Caco-2 (cell line): Measurements from ENCODE around the gene ENTPD2. TPM values are rescaled to one million over a fixed set of nuclear protein-coding genes. Genes with fewer than 3 reads are reported as not detected.
A peak's percentile ranks its signal among the peaks of the same experiment; 100 is the strongest.

Experiments used
- BruUV-seq: library from RNA; stranded (reverse); fragments of 400-500 nt; replicated peaks from 2 replicates; lab custom pipeline; 2021; lab: Mats Ljungman, UMichigan
- CTCF ChIA-PET: fragments of 300-600 bp; sonication (Branson Sonifier 250); formaldehyde crosslinking; loops from one replicate; lab custom pipeline; 2022; ENCODE audit warnings: antibody characterized with exemption; lab: Charles Lee
- POLR2A ChIA-PET: fragments of 300-600 bp; sonication (Branson Sonifier 250); formaldehyde crosslinking; loops from one replicate; lab custom pipeline; 2022; ENCODE audit warnings: antibody characterized with exemption; lab: Charles Lee
- DNase-seq, 2 experiments: peaks; one replicate each; pipeline versions ENCODE4 v3.0.0 to v3.0.0-alpha.2; 2020 to 2022
- H3K27me3 ChIP-seq: replicated peaks from 2 replicates; pipeline ENCODE4 v1.6.0; 2011; ENCODE audit warnings: low read length; ENCODE audit not compliant: control insufficient read depth, insufficient read depth
- H3K36me3 ChIP-seq: 2 replicates; pipeline ENCODE4 v1.5.1; 2011; ENCODE audit warnings: low read length; ENCODE audit not compliant: control insufficient read depth, insufficient read depth
- H3K4me1 ChIP-seq: fragments of 250-450 bp; sonication (Bioruptor Pico); 2 replicates; pipeline ENCODE4 v1.5.1; 2020; ENCODE audit warnings: mild to moderate bottlenecking
- H3K4me3 ChIP-seq: 2 replicates; pipeline ENCODE4 v1.5.1; 2011; ENCODE audit warnings: low read depth, mild to moderate bottlenecking, control low read depth, low read length
- H3K9me3 ChIP-seq: fragments of 250-450 bp; sonication (Bioruptor Pico); 2 replicates; pipeline ENCODE4 v1.5.1; 2020; ENCODE audit warnings: mild to moderate bottlenecking, moderate library complexity
- H3K27ac Mint-ChIP-seq: one replicate; pipeline ENCODE4 v1.8.0; 2022; ENCODE audit warnings: mixed read lengths; ENCODE audit not compliant: unreplicated experiment
- H3K27me3 Mint-ChIP-seq: one replicate; pipeline ENCODE4 v1.8.0; 2022; ENCODE audit warnings: mixed read lengths; ENCODE audit not compliant: insufficient read depth, unreplicated experiment
- H3K36me3 Mint-ChIP-seq: one replicate; pipeline ENCODE4 v1.8.0; 2022; ENCODE audit warnings: mild to moderate bottlenecking, mixed read lengths; ENCODE audit not compliant: insufficient read depth, unreplicated experiment
- H3K4me1 Mint-ChIP-seq: one replicate; pipeline ENCODE4 v1.8.0; 2022; ENCODE audit warnings: low read depth, mixed read lengths; ENCODE audit not compliant: unreplicated experiment
- H3K4me3 Mint-ChIP-seq: one replicate; pipeline ENCODE4 v1.8.0; 2022; ENCODE audit warnings: mild to moderate bottlenecking, moderate library complexity, mixed read lengths; ENCODE audit not compliant: unreplicated experiment
- H3K9me3 Mint-ChIP-seq: one replicate; pipeline ENCODE4 v1.8.0; 2022; ENCODE audit warnings: mixed read lengths; ENCODE audit not compliant: unreplicated experiment
- intact Hi-C: fragments of 100-400 bp; cut with micrococcal nuclease; formaldehyde crosslinking; loops from one replicate; pipeline ENCODE4 v1.10.0; 2022; ENCODE audit not compliant: unreplicated experiment
- total RNA-seq: library from RNA; stranded (reverse); gene quantifications from 2 replicates; pipeline ENCODE4 v1.2.3, GENCODE V29; 2022
- TF ChIP-seq, protein P1 (sequence below), 2 experiments: fragments of 200-600 bp in 1 of 2; IDR thresholded peaks; 1 replicate in 1 of 2; 2 replicates in 1 of 2; pipeline versions ENCODE4 v1.5.1 to v1.8.0; 2011 to 2022; ENCODE audit warnings: antibody characterized with exemption in 1 of 2, control low read depth in 1 of 2, inconsistent platforms in 1 of 2, low read depth in 1 of 2, low read length in 1 of 2, mild to moderate bottlenecking in 1 of 2, moderate library complexity in 1 of 2; ENCODE audit not compliant: insufficient read depth in 1 of 2, severe bottlenecking in 1 of 2, unreplicated experiment in 1 of 2

ENTPD2 gene
- total RNA-seq, 1 experiment from 2014 or later = 2.9 TPM

DNA sequence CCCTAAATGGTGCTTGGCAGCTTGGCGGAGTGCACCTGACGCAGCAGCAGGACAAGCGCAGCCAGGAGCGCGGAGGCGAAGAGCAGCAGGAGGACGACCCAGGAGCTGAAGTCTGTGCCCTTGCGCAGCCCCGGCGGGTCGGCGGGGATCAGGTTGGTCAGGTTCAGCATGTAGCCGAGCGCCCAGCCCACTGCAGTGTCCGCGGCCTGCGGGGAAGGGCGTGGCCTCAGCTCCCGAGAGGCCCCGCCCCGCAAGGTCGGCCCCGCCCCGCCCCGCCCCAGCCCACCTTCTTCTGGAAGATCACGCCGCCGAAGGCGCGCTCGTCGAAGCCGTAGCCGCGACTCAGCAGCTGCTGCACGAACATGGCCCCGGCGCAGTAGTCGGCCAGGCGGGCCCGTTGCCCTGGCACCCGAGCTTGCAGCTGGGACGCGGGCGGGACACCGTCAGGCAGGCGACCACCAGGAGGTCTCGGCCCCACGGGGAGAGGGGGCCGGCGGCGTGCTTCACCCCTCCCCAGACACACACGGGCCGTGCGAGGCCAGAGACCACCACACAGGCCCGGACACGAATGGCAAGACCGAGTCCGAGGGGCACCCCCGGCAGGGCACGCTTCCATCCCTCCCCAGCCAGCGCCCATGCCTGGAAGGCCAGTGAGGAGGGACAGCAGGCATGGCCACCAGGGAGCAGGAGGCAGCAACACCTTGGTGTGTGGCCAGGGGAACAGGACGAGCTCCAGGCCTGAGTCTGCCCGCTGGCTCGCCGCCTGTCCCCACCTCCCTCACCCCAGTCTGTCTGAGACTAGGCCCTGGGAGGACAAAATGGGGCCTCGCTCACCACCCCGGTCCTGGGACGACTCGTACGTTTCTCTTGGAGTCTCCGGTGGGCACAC lies 5.0 kb downstream of the ENTPD2 start:
- H3K9me3 ChIP-seq = no peaks in the 10 kb centered on the region
- CTCF ChIA-PET = interaction anchor here (0.5 to 1.6 kb wide), 7 partner anchors 9 to 188 kb away, joined by 3 to 9 read pairs (median 5); partner anchors contain the start of gene SAPCD2
- Mint-ChIP-seq H3K4me3 (no peak overlapping the region), H3K4me1 (no peaks in the 10 kb centered on the region), H3K9me3 (no peaks in the 10 kb centered on the region), H3K27me3 (no peaks in the 10 kb centered on the region), H3K36me3 (no peaks in the 10 kb centered on the region), H3K27ac (no peak overlapping the region)
- H3K36me3 ChIP-seq = no peaks in the 10 kb centered on the region
- TF ChIP-seq, protein P1, sequence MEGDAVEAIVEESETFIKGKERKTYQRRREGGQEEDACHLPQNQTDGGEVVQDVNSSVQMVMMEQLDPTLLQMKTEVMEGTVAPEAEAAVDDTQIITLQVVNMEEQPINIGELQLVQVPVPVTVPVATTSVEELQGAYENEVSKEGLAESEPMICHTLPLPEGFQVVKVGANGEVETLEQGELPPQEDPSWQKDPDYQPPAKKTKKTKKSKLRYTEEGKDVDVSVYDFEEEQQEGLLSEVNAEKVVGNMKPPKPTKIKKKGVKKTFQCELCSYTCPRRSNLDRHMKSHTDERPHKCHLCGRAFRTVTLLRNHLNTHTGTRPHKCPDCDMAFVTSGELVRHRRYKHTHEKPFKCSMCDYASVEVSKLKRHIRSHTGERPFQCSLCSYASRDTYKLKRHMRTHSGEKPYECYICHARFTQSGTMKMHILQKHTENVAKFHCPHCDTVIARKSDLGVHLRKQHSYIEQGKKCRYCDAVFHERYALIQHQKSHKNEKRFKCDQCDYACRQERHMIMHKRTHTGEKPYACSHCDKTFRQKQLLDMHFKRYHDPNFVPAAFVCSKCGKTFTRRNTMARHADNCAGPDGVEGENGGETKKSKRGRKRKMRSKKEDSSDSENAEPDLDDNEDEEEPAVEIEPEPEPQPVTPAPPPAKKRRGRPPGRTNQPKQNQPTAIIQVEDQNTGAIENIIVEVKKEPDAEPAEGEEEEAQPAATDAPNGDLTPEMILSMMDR (IDR thresholded peaks at IDR 0.05; ENCODE audit: insufficient read depth in 1 of 2, low read depth in 1 of 2, low read length in 1 of 2, severe bottlenecking in 1 of 2, unreplicated experiment in 1 of 2) = no peak
- no TSS peak for BruUV-seq
- H3K4me3 ChIP-seq = no peak overlapping the region
- DNase-seq = no peak
- POLR2A ChIA-PET = no interaction called here
- 0 out of 2 replicates have a peak, but pooled peaks cover 5% of the 10 kb centered on the region for H3K4me1 ChIP-seq
- H3K27me3 ChIP-seq = no peaks in the 10 kb centered on the region
- intact Hi-C loops = no loop called here

DNA sequence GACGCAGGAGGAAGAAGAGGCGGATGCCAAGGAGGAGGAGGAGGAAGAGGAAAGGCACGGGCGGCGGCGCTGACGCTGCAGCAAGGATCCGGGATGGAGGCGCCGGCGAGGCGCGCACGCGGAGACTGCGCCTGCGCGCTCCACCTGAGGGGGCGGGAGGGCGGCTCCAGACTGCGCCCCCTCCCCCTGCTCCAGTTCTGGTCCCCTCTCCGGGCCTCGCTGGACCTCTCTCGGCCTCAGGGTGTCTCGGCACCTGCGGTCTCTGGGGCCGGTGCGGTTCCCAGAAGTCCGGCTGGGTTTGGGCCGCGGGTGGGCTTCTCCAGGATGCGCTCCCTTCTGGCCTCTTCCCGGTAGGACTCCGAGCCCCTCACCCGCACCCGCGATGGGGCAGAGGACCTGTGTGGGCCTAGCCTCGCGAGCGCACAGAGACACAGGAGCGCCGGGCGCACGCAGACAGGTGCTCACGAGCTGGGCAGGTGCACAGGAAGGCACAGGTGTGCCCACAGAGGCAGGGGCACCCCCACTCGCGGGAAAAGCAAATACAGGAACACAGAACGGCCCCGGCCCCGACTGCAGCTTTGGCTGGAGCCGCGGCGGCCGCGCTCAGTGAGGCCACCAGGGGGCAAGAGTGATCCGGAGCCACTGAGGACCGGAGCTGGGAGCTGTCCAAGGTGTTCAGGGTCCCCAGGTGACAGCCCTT lies 7.6 kb downstream of the ENTPD2 start, which contains the start of gene NPDC1:
Gene NPDC1 (minus strand): TSS at position 90 of the 700 bp plus-strand sequence. CDS start 188 bp downstream, outside the sequence.
- intact Hi-C loops = loop anchor here (1.0 kb wide), 1 partner anchor 24 kb away; the partner anchor contains the start of gene SAPCD2
- CTCF ChIA-PET = interaction anchor here (0.6 to 1.6 kb wide), 29 partner anchors 9 to 633 kb away, joined by 3 to 57 read pairs (median 6); partner anchors contain the start of genes CLIC3, MAN1B1, PAXX and RNF224

More for the DNA sequence above, 7.6 kb downstream of the ENTPD2 start, which contains the start of gene NPDC1:
- peak within 1 kb of the TSS; percentile 79 for H3K4me3 Mint-ChIP-seq
- Histone ChIP-seq H3K4me3 (peak within 1 kb of the TSS; percentile 63), H3K36me3 (no peaks in the 10 kb centered on the region), H3K27me3 (no peaks in the 10 kb centered on the region), H3K4me1 (0 out of 2 replicates have a peak, but pooled peaks cover 5% of the 10 kb centered on the region), H3K9me3 (no peaks in the 10 kb centered on the region)
- no peaks in the 10 kb centered on the region for H3K9me3 Mint-ChIP-seq
- H3K4me1 Mint-ChIP-seq = no peaks in the 10 kb centered on the region
- TF ChIP-seq, protein P1 (IDR thresholded peaks at IDR 0.05; ENCODE audit: insufficient read depth in 1 of 2, low read depth in 1 of 2, low read length in 1 of 2, severe bottlenecking in 1 of 2, unreplicated experiment in 1 of 2) = peak; percentile 85 to 97
- no peaks in the 10 kb centered on the region for H3K36me3 Mint-ChIP-seq
- DNase-seq = peak; percentile 89 to 95
- no peaks in the 10 kb centered on the region for H3K27me3 Mint-ChIP-seq
- no peak within 1 kb of the TSS for H3K27ac Mint-ChIP-seq
- no TSS peak for BruUV-seq
- POLR2A ChIA-PET = interaction anchor here (0.5 to 1.0 kb wide), 7 partner anchors 24 to 190 kb away, joined by 3 to 7 read pairs (median 4); partner anchors contain the start of genes MAN1B1, SAPCD2 and TRAF2
